SIG-M5 treated with dmso at 0.1 percent for 504 hours (cell line): ENCODE results near the gene BDNF.
"Not testable (repeated sequence)": the region's sequence is repeated elsewhere in the genome, so short reads cannot be mapped to it uniquely, and the experiment has no call there.

Source experiments
- DNase-seq: peaks from one replicate; lab custom pipeline; 2025; ENCODE audit not compliant: unreplicated experiment; lab: John Stamatoyannopoulos, UW

Gene BDNF

DNA sequence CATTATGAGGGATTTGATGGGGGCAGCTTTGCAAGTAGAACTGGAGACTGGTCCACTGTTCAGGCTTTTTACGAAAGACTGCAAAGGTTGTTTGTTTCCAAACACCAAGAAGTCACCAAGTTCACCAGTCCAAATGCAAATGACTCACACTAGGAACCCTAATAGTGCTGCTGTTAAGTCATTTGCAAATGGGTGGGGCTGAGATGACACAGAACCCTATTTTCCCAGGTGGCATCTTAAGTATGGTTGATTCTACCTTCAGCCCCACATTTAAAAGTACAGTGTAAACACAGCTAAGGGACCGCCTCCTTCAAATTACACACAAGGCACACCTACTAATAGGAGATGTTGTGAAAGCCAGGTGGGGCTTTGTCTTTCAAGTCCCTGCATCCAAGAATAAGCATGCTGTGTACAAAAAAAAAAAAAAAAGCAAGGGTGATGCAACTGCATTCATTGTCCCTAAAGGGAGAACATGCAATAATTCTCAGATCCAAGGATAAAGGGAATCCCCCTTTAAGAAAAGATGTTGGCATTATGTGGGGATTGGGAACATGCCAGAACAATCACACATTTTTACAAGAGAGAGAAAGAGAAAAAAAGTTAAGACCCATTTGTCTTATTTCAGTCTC is 27.3 kb downstream of the BDNF start:
- no peak for DNase-seq

DNA sequence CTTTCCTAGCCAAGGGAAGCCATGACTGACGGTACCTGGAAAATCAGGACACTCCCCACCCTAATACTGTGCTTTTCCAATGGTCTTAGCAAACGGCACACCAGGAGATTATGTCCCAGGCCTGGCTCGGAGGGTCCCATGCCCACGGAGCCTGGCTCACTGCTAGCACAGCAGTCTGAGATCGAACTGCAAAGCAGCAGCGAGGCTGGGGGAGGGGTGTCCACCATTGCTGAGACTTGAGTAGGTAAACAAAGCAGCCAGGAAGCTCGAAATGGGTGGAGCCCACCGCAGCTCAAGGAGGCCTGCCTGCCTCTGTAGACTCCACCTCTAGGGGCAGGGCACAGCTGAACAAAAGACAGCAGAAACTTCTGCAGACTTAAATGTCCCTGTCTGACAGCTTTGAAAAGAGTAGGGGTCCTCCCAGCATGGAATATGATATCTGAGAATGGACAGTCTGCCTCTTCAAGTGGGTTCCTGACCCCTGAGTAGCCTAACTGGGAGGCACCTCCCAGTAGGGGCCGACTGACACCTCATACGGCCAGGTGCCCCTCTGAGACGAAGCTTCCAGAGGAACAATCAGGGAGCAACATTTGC is 34.6 kb downstream of the BDNF start:
- DNase-seq = not testable (repeated sequence)

DNA sequence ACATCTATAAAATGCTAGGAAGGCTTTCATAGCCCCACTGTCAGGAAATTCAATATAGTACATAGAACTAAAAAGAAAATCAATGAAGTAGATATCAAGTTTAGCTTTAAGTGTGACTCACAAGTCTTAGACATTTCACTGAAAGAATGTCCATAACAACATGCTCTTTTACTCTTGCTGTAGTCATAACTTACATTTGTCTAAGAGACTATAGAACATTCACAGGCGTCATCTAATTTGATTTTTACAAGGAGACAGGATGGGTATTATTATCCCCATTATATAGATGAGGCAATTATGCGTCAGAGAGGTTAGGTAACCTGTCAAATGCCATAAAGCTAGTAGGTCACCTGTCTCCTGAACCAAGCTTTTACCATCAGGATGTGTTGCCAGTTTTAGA is 36.9 kb downstream of the BDNF start:
- no peak for DNase-seq

DNA sequence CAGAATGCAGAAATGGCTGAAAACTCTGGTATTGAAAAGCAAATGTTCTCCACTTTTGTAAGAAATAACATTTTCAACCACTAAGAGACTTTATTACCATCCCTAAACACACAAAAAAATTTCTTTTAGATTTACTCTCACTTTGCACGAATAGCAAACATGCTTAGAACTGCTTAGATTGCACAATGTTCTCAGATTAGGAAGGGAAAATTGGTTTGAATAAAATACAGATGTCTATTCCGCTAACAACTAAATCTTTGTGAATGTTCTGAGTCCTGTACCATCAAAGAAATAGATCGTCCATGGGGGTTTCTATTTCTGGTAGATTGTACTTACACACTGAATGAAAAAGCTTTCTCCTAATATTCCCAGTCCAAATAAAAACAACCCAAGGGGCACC is 40.1 kb downstream of the BDNF start:
- no peak for DNase-seq

DNA sequence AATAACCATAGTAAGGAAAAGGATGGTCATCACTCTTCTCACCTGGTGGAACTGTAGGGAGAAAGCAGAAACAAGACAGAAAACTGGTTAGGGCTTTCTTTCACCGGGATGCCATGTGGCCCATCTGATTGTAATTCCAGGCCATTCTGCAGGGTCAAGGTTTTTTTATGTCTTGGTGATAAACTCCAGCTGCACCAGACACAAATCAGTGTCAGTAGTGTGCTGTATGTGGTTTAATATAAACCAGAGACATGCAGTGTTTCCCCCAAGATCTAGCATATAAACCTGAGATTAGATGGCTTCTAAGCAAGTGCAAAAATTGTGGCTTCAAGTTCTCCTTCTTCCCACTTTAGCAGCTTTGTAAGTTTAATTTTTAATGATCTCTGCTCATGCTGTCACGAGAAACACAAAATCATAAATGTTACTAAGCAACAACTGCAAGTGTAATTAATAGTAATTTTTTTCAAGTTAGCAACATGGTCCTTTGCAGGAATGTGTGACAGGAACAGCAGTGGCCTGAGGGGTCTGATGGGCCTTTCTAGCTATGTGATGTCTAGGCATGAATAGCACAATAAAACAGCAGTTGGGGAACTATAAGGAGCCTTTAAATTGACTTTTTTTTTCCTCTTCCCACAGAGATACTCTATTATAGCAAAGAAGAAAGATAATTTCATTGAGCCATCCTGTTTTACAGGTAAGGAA is 41.6 kb downstream of the BDNF start:
- no peak for DNase-seq

DNA sequence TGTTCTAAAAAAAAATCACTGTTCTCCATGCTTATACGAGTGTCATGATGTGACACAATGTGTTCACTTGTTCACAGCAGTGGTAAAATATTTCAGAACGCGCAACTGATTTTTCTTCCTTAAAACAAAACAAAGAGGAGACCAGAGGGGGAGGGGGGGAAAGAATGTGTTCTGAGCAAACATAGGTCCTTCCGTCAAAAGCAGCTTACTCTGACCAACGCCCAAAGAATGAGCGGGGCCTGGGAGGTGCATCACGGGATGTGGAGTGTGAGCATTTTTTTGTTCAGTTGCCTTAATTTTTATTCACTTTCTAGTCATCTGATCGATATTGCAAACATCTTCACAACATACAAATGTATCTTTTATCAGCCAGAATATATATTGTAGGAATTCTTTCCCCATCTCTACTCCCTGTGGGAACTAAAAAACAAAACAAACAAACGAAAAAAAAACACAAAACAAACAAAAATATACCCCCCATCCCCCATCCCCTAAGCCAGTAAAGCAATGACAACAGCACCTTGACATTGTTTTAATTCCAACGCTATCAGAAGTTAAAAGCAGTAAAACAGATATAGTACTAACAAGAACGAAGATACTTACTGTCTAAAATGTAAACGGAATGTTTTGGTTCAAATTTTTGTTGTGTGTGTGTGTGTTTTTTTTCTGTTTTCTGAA is 43.3 kb downstream of the BDNF start:
- no peak for DNase-seq

DNA sequence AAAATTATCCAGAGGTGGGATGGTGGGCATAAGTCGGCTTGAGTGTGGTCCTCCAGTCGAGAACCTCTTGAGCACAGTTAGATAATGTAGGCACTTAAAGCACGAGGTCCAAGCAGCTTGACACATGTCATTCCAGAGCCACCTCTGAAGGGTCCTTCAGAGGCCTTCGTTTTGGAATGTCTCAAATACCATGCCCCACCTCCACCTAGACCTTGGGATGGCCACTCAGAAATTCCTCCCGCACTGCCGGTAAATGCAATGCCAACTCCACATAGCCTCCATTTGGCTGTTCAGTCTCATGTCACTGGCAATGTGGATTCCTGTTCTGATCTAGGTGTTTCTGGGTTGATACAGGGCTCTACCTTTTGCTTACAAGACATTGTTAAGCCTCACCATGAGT is 43.9 kb downstream of the BDNF start:
- no peak for DNase-seq

DNA sequence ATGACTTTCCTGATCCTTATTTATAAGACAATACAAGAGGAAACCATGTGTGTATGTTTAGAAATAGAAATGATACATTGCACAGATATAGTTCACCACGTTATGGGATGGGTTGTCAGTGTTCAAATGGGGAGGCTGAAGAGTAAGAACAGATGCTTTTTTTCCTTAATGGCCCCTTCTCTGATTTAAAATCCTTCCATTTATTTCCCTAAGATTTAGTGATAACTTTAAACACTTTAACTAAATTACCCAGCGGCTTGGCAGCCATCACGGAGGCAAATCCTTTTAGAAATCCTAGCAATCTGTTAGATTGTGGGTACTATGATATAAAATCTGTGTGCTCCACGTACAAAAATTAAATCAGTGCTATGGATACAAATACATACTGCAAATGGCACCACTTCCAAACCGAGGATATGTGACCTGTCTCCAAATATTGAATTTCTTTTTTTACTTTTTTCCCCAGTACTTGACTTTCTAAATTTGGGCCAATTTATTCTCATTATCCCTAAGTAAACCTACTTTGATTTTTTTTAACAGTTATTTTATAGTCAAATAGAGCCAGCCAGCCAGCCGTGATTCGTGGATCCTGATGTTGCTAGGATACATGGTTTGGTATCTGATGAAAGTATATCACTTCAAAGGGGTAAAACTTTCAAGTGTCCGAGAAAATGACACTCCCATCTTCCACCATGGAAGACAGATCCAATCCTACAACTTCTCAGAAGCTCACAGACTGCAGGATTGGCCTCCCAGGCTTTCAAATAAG is 46.1 kb downstream of the BDNF start:
- no peak for DNase-seq

DNA sequence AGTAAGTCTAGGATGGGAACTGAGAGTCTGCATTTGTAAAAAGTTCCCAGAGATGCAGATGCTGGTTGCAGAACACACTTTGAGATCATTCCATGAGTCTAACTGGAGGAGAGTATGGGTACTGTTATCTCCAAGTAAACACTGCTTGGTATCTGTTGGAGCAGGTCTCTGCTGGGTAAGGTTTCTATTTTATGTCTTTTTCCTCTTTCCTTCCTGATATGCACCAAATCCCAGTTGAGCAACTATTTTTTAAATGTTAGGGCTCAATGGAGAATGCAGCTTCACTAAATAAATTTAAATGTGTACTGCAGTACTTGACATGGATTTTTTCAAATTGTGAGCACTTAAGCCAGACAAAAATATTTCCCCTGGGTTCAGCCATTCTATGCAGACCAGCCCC is 48.5 kb downstream of the BDNF start:
- DNase-seq = no peak

DNA sequence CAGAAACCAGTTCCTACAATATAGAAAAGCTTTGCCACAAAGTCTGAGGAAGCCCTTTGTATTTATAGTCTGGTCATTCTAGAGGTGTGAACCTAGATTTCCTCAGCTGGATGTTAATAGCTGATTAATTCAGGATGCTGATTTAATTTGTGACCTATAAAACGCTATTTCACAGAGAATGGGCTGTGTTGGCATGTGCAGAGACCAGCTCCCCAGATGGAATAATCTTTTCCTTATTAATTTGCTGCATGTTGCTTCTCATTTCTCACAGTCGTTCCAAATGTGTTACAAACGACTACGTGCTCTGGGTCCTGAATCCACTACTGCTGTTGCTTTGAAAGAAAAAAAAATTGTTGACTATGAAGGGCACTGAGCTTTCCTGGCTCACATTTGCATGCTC is 49.3 kb downstream of the BDNF start:
- DNase-seq = no peak

DNA sequence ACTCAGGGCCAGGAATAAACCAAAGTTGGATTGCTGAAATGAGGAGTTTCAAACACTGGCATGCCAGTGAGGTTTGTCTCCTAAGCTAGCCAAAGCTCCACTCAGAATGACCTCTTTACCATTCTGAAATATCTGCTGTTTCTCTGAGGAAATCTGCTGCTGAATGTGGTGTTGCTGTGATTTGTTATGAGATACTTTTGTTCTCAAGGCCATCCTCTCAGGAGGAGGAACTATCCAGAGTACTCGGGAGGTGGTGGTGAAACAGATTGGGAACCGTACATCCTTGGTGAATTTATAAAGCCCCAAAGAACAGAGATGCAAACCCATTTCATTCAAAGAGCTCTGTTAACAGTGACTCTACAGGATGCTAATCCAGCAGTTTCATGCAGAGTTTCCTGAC is 50.5 kb downstream of the BDNF start:
- no peak for DNase-seq

DNA sequence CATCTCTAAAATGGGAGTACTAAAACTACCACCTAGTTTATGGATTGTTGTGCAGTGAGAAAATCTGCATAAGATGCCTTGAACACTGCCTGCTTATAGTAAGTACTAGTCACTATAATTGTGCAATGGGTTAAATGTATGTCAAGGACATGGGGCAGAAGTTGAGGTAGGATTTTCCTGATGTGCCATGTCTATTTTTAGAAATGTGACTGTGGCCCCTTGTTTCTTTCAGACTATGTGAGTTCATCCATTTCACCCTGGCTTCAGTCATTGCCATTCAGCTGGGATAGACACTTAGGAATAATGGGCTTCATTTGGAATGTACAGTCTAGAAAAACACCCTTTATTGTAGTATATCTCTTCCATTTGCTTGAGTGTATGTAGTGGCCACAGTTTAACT is 51.4 kb downstream of the BDNF start:
- DNase-seq = no peak

DNA sequence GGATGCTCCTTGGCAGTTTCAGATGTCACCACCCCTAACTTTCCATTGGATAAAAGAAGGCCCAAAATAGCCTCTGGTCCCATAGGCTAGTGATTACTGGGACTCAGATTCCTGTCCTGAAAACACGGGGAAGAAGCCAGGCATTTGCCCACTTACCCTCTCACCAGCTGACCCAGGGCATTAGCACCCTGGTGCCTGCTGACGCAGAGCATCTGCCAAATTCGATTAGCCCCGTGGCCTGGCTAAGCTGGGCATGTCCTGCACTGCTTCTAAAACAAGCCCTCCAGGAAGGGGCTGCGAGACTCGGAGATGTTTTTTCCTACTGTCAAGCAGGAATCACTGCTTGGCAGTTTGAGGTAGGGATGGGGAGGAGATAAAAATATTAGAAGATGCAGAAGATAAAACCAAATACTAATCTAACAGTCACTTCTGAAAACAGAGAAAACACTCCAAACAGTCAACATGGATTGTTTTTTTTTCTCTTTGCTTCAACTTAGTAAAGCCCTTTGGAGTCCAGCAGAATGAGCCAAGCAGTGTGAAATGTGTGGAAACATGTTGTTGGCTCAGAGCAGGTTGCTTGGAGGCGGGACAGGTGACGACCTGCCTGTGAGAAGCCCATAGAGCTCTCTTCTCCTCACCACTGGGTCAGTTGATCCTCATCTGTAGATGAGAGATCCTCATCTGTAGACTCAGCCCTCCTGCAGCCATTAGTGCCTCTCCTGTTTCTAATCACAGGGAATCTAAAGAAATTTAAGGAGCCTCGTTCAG is 54.0 kb downstream of the BDNF start:
- DNase-seq = no peak

DNA sequence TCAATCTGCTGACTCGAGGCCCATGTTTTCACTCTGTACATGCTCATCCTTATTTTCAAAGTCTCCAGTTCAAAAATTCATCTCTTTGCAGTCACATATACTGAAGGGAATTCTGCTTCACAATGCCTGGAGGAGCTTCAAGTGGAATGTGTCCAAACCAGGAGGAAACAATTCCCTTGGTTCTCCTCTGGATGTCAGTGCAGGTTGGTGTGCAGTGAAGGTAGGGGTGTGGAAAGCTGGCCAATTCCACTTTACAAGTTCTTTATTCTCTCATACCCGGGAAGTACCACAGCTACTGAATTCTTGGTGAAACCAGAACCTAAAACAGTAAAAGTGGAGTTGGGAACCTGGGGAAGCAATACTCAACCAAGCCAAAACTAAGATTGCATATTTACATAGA is 57.3 kb downstream of the BDNF start:
- DNase-seq = no peak

DNA sequence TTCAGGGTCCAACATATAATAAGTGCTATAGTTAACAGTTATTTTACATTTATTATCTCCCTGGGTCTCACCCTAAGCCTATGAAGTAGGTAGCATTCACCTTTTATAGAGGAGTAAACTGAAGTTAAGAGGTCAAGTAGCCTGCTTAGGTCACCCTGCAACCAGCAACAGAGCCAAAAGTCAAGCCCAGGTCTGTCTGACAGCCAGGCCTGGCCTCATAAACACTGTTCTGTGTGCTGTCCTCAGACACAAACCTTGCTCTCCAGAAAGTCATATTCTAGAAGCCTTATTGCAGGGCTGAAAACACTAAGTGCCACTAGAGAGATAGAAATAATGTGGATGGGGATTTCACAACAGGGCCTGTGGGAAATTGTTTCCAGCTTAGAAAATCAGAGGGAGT is 59.3 kb downstream of the BDNF start:
- no peak for DNase-seq

DNA sequence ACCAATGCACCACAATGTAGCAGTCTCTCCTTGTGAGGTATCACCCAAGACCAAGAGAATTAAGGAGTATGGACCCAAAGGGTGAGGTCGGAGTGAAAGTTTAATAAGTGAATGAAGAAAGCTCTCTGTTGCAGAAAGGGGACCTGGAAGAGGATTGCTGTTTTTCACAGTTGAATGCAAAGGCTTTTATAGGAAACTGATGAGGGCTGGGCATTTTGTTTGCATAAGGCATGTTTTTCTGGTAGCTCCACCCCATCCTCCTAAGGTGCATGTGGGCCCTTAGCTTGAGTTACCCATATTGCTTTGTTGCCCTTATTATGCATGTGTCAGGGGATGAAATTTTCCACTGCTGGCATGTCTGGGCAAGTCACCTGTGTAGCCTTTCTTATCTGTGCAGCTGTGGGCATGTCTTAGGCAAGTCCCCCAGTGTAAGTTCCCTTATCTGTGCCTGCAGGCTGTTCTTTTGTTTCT is 64.7 kb downstream of the BDNF start:
- peak; percentile 10 for DNase-seq

DNA sequence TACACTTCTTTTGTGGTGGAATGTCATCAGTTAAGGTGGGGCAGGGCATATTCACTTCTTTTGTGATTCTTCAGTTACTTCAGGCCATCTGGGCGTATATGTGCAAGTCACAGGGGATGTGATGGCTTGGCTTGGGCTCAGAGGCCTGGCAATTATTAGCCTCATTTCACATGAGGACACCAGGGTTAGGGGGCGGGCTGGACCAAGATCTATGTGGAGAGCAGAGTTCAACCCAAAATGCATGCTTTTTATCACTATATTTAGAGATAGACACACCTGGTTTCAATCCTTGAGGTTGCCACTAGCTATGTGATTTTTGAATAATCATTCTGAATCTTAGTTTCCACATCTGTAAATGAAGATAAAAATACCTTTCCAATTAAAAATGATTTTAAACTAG is 65.5 kb downstream of the BDNF start:
- DNase-seq = not testable (repeated sequence)

DNA sequence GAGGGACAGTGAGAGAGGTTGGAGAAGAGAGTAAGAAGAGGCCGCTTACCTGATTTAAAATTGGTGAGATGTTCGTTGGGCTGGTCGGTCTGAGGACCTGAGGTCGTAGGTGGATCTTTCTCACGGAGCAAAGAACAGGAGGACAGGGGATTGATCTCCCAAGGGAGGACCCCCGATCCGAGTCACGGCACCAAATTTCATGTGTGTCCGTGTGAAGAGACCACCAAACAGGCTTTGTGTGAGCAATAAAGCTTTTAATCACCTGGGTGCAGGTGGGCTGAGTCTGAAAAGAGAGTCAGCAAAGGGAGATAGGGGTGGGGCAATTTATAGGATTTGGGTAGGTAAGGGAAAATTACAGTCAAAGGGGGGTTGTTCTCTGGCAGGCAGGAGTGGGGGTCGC is 66.0 kb downstream of the BDNF start:
- DNase-seq = not testable (repeated sequence)

DNA sequence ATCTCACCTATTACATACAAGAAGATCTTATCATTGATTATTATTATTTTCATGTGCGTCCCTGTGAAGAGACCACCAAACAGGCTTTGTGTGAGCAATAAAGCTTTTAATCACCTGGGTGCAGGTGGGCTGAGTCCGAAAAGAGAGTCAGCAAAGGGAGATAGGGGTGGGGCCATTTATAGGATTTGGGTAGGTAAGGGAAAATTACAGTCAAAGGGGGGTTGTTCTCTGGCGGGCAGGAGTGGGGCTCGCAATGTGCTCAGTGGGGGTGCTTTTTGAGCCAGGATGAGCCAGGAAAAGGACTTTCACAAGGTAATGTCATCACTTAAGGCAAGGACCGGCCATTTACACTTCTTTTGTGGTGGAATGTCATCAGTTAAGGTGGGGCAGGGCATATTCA is 71.2 kb downstream of the BDNF start:
- DNase-seq = not testable (repeated sequence)

DNA sequence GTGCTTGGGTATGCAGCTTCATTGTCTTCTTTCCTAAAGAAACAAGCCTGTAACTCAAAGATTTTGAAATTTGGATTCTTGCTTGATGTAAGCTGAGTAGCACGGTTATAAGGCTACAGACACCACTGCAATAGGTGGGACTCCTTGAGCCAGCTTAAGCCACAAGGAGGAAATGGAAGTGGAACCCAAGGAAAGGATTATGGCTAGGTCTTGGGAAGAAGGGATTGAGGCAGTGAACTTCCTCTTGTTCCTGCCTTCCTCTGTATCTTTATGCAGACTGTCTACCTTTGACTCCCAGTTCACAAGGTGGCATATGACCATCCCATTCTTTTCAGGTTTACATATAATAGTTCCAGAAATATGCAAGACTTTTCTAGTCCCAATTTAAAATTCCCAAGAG is 72.3 kb downstream of the BDNF start:
- DNase-seq = no peak
